ENCODE measurements around the gene MORF4L1.

GRCh38 chr15:78933187-78933822, 60.6 kb downstream of the MORF4L1 start:
- TF ChIP-seq CTCF (IDR thresholded peaks at IDR 0.05) (no peak), CREB1 (CRISPR knock-in tag; IDR thresholded peaks at IDR 0.05) (no peak), RORB (CRISPR knock-in tag; IDR thresholded peaks at IDR 0.05) (no peak), NR3C1 (CRISPR knock-in tag; conservative IDR thresholded peaks at IDR 0.05; ENCODE audit: low read depth) (no peak), CBFB (CRISPR knock-in tag; IDR thresholded peaks at IDR 0.05; ENCODE audit: low read depth) (no peak)
